Kidney epithelial cell (primary cell): ENCODE data around the gene FOXJ3. TPM values are rescaled to one million over a fixed set of nuclear protein-coding genes. Genes with fewer than 3 reads are reported as not detected.

Experiments used
- DNase-seq: peaks from one replicate; pipeline ENCODE4 v3.0.0-alpha.2; 2010; ENCODE audit warnings: low read depth
- H3K27me3 ChIP-seq: 2 replicates; pipeline ENCODE4 v1.6.0; 2011; ENCODE audit warnings: low read length; ENCODE audit not compliant: control insufficient read depth, insufficient read depth
- H3K36me3 ChIP-seq: 2 replicates; pipeline ENCODE4 v1.5.1; 2011; ENCODE audit warnings: low read length; ENCODE audit not compliant: control insufficient read depth, insufficient read depth
- H3K4me3 ChIP-seq: 2 replicates; pipeline ENCODE4 v1.5.1; 2011; ENCODE audit warnings: low read depth, mild to moderate bottlenecking, control low read depth, low read length
- total RNA-seq: library from RNA; depleted of rRNA; stranded (reverse); fragments of >200 nt; gene quantifications from 2 replicates; pipeline ENCODE4 v1.2.3, GENCODE V29; 2015
- TF ChIP-seq, protein P1 (sequence below): IDR thresholded peaks from 2 replicates; pipeline ENCODE4 v1.5.1; 2011; ENCODE audit warnings: mild to moderate bottlenecking, moderate library complexity, low read length, control low read depth, inconsistent platforms; ENCODE audit not compliant: insufficient read depth, poor library complexity, severe bottlenecking

Gene FOXJ3
- total RNA-seq, 1 donor from 2014 or later: 28.6 TPM

DNA sequence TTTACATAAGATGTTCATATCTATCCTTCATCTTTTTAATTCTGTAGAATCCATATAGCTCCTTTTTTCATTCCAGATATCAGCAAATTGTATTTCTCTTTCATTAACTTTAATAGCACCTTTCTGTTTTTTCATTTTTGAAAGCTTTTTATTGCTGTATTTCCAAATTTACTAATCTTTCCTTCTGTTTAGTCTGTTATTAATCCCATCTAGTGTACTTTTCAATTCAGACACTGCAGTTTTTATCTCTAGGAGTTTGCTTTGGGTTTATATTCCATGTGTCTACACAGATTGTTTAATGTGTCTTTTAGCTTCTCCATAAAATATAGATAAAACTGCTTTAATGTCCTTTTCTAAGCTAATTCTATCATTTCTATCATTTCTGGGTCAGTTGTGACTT lies 133.0 kb downstream of the FOXJ3 start:
- Histone ChIP-seq H3K4me3 (no peak overlapping the region), H3K36me3 (no peaks in the 10 kb centered on the region), H3K27me3 (no peaks in the 10 kb centered on the region)
- no peak for DNase-seq
- TF ChIP-seq, protein P1, sequence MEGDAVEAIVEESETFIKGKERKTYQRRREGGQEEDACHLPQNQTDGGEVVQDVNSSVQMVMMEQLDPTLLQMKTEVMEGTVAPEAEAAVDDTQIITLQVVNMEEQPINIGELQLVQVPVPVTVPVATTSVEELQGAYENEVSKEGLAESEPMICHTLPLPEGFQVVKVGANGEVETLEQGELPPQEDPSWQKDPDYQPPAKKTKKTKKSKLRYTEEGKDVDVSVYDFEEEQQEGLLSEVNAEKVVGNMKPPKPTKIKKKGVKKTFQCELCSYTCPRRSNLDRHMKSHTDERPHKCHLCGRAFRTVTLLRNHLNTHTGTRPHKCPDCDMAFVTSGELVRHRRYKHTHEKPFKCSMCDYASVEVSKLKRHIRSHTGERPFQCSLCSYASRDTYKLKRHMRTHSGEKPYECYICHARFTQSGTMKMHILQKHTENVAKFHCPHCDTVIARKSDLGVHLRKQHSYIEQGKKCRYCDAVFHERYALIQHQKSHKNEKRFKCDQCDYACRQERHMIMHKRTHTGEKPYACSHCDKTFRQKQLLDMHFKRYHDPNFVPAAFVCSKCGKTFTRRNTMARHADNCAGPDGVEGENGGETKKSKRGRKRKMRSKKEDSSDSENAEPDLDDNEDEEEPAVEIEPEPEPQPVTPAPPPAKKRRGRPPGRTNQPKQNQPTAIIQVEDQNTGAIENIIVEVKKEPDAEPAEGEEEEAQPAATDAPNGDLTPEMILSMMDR: no peak

DNA sequence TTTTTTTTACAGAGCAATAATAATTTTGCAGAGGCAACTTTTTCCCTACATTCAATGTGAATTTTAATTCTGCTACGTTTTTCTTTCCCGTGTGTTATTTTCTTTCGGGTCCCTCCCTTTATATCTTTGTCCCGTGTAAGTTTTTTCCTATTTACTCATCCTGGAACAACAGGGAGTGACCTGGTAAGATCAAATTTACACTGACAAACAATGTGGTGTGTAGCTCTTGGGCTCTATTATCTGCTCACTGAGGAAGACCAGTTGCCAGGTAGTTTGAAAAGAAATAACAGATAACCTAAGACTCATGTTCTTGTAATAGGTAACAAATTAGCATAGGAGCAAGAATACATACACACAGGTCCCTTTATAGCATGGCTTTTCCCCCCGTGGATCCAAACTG lies 136.8 kb downstream of the FOXJ3 start:
- no peak overlapping the region for H3K4me3 ChIP-seq
- H3K36me3 ChIP-seq: no peaks in the 10 kb centered on the region
- H3K27me3 ChIP-seq: no peaks in the 10 kb centered on the region
- TF ChIP-seq, protein P1: no peak
- DNase-seq: no peak

DNA sequence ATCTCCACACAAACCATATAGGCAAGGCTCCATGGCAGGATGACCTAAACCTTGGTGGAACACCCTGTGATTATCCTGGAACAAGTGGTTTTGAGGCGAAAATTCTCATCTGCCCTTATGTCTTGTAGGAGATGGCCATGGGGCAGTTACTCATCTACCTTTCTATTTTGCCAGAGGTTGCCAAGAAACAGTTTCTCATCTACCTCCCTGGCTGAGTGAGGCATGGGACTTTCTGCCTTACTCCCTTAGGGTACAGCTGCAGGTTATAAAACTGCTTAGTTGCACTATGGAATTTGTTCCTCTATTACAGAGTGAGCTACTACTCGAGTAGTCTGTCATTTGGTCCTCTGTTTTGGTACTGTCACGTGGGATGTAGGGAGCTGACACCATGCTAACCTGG lies 139.2 kb downstream of the FOXJ3 start:
- no peaks in the 10 kb centered on the region for H3K36me3 ChIP-seq
- no peak for DNase-seq
- no peak overlapping the region for H3K4me3 ChIP-seq
- TF ChIP-seq, protein P1: no peak
- no peaks in the 10 kb centered on the region for H3K27me3 ChIP-seq

DNA sequence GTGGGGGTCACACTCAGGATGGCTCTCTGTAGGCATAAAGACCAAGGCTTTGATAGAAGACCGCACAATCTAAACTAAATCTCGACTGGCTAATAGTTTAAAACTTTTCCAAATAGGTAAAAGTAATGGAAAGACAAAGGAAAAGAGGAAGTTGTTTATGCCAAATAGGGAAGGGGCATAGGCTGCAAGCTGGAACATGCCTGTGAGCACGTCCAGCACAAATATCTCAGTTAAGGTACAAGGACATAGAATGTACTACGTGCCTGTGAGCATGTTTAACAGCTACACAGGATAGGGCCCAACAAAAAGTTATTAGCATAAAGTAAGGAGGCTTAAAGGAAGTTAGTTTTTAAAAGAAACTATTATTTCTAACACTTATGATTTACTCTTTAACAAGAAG lies 142.9 kb downstream of the FOXJ3 start:
- DNase-seq: no peak
- H3K4me3 ChIP-seq: no peak overlapping the region
- TF ChIP-seq, protein P1: no peak
- H3K36me3 ChIP-seq: no peaks in the 10 kb centered on the region
- H3K27me3 ChIP-seq: no peaks in the 10 kb centered on the region

DNA sequence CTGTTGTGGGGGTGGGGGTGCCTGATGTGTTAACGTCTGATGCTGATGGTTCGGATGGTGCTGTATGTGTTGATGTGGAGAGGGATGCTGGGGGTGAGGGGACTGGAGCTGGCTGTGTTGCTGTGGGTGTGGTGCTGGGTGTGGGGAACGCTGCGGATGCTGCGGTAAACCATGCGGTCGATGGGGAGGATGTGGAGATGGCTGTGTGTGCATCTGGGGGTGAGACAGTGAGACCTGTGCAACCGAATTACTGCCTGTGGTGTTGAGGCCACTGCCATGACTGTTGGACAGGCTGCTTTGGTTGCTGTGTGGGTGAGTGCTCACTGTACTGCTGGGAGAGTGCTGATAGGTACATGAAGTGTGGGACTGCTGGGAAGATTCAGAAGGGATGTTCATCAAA lies 143.7 kb downstream of the FOXJ3 start:
- TF ChIP-seq, protein P1: no peak
- no peaks in the 10 kb centered on the region for H3K36me3 ChIP-seq
- no peaks in the 10 kb centered on the region for H3K27me3 ChIP-seq
- H3K4me3 ChIP-seq: no peak overlapping the region
- DNase-seq: no peak
